Measurements from ENCODE around the gene CGB3.

DNA sequence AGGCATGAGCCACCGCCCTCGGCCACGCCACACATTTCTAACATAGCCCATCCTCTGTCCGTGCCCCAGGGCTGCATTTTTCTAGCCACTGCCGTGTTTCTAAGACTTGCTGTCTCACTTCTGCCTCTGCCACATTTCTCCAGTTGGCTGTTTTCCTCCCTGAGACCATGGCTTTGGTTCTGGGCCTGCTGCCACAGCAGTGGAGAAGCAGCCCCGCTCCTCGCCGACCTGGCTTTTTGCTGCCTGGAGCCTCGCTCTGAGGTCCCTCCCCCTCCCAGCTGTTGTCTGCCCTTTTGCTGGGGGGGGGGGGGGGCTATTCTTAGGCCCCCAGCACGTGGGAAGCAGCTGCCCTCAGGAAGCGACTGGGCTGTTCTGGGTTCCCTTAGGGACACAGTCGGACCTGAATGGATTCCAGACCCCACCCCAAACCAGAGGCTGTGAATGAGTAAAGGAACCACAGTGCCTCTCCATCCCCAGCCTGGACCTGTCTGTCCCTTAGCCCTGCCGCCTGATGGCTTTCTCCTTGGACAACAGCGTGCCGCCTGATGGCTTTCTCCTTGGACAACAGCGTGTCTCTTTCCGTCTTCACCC is 34.3 kb downstream of the CGB3 start:
- no peak for TF ChIP-seq EZH2phosphoT487 (IDR thresholded peaks at IDR 0.05; ENCODE audit: borderline replicate concordance, low read depth)
- TF ChIP-seq, protein P1, sequence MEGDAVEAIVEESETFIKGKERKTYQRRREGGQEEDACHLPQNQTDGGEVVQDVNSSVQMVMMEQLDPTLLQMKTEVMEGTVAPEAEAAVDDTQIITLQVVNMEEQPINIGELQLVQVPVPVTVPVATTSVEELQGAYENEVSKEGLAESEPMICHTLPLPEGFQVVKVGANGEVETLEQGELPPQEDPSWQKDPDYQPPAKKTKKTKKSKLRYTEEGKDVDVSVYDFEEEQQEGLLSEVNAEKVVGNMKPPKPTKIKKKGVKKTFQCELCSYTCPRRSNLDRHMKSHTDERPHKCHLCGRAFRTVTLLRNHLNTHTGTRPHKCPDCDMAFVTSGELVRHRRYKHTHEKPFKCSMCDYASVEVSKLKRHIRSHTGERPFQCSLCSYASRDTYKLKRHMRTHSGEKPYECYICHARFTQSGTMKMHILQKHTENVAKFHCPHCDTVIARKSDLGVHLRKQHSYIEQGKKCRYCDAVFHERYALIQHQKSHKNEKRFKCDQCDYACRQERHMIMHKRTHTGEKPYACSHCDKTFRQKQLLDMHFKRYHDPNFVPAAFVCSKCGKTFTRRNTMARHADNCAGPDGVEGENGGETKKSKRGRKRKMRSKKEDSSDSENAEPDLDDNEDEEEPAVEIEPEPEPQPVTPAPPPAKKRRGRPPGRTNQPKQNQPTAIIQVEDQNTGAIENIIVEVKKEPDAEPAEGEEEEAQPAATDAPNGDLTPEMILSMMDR (IDR thresholded peaks at IDR 0.05) = no peak
